Karpas-422 (cell line): ENCODE results near the gene TTLL11. TPM values are rescaled to one million over a fixed set of nuclear protein-coding genes. Genes with fewer than 3 reads are reported as not detected.

Source experiments
- DNase-seq: peaks from one replicate; pipeline ENCODE4 v3.0.0-alpha.2; 2015
- H2AFZ ChIP-seq: fragments of 200-600 bp; sonication (generic); 2 replicates; pipeline ENCODE4 v1.6.1; 2014; ENCODE audit warnings: antibody characterized with exemption, low read length, mixed read lengths
- H3K27ac ChIP-seq: fragments of 200-600 bp; sonication (generic); 2 replicates; pipeline ENCODE4 v1.5.1; 2014; ENCODE audit warnings: mild to moderate bottlenecking, low read length, moderate library complexity
- H3K27me3 ChIP-seq: fragments of 200-600 bp; sonication (generic); 2 replicates; pipeline ENCODE4 v1.6.1; 2014; ENCODE audit warnings: low read length, mixed read lengths
- H3K36me3 ChIP-seq: fragments of 200-600 bp; sonication (generic); 2 replicates; pipeline ENCODE4 v1.6.1; 2014; ENCODE audit warnings: low read length, mixed read lengths; ENCODE audit not compliant: insufficient read depth
- H3K4me1 ChIP-seq: fragments of 200-600 bp; sonication (generic); 2 replicates; pipeline ENCODE4 v1.6.1; 2014; ENCODE audit warnings: mild to moderate bottlenecking, low read length, mixed read lengths
- H3K4me2 ChIP-seq: fragments of 200-600 bp; sonication (generic); 2 replicates; pipeline ENCODE4 v1.6.1; 2014; ENCODE audit warnings: low read length, low read depth, mild to moderate bottlenecking; ENCODE audit not compliant: poor library complexity, severe bottlenecking
- H3K4me3 ChIP-seq: fragments of 200-600 bp; sonication (generic); 2 replicates; pipeline ENCODE4 v1.5.1; 2014; ENCODE audit warnings: mild to moderate bottlenecking, antibody characterized with exemption, low read length, mixed read lengths
- H3K79me2 ChIP-seq: fragments of 200-600 bp; sonication (generic); 2 replicates; pipeline ENCODE4 v1.6.1; 2014; ENCODE audit warnings: mild to moderate bottlenecking, low read length, mixed read lengths
- H3K9ac ChIP-seq: fragments of 200-600 bp; sonication (generic); 2 replicates; pipeline ENCODE4 v1.6.0; 2014; ENCODE audit warnings: low read length
- H3K9me2 ChIP-seq: fragments of 200-600 bp; sonication (generic), shearing (Covaris generic); replicated peaks from 2 replicates; pipeline ENCODE4 v1.6.0; 2014; ENCODE audit warnings: mild to moderate bottlenecking, low read length, moderate library complexity; ENCODE audit not compliant: insufficient read depth
- H3K9me3 ChIP-seq: fragments of 300-700, 200-600 bp; sonication (generic); 2 replicates; pipeline ENCODE4 v1.6.1; 2014; ENCODE audit warnings: low read length, mixed read lengths
- H4K20me1 ChIP-seq: fragments of 200-600 bp; sonication (generic); 2 replicates; pipeline ENCODE4 v1.6.1; 2014; ENCODE audit warnings: mild to moderate bottlenecking, antibody characterized with exemption, low read length, low read depth; ENCODE audit not compliant: insufficient read depth
- total RNA-seq: library from RNA; depleted of rRNA; stranded (reverse); fragments of >200 nt; shearing (Covaris generic); gene quantifications from 2 replicates; pipeline ENCODE4 v1.2.3, GENCODE V29; 2014; ENCODE audit warnings: low replicate concordance

Gene TTLL11
- total RNA-seq, 1 experiment from 2014 or later = 2.5 TPM

- Histone ChIP-seq H3K9me3 (no peaks in the 10 kb centered on the region), H3K4me1 (no peaks in the 10 kb centered on the region), H3K9me2 (no peaks in the 10 kb centered on the region), H2AFZ (no peak overlapping the region), H4K20me1 (no peaks in the 10 kb centered on the region; the same call in 1 of the 2 replicates), H3K27ac (no peak overlapping the region), H3K36me3 (no peaks in the 10 kb centered on the region), H3K4me2 (no peak overlapping the region), H3K79me2 (no peaks in the 10 kb centered on the region), H3K9ac (no peak overlapping the region), H3K27me3 (no peaks in the 10 kb centered on the region), H3K4me3 (no peak overlapping the region)
- DNase-seq = no peak
Observed at GRCh38 chr9:122133984-122134535, 41.0 kb upstream of the TTLL11 start.

- Histone ChIP-seq H3K36me3 (no peaks in the 10 kb centered on the region), H3K4me1 (no peaks in the 10 kb centered on the region), H2AFZ (no peak overlapping the region), H3K4me2 (no peak overlapping the region), H4K20me1 (no peaks in the 10 kb centered on the region; the same call in 1 of the 2 replicates), H3K79me2 (no peaks in the 10 kb centered on the region), H3K27ac (no peak overlapping the region), H3K4me3 (no peak overlapping the region), H3K9ac (no peak overlapping the region), H3K9me2 (no peaks in the 10 kb centered on the region), H3K9me3 (no peaks in the 10 kb centered on the region), H3K27me3 (no peaks in the 10 kb centered on the region)
- no peak for DNase-seq
Observed at GRCh38 chr9:122133263-122133983, 40.3 kb upstream of the TTLL11 start.

- no peak overlapping the region for H3K27ac ChIP-seq
- H3K4me2 ChIP-seq = no peak overlapping the region
- no peak overlapping the region for H3K4me3 ChIP-seq
- H3K9me3 ChIP-seq = no peaks in the 10 kb centered on the region
- H3K79me2 ChIP-seq = no peaks in the 10 kb centered on the region
- H3K4me1 ChIP-seq = no peaks in the 10 kb centered on the region
- H3K36me3 ChIP-seq = no peaks in the 10 kb centered on the region
- H2AFZ ChIP-seq = no peak overlapping the region
- H4K20me1 ChIP-seq = no peaks in the 10 kb centered on the region; the same call in 1 of the 2 replicates
- DNase-seq = no peak
- no peaks in the 10 kb centered on the region for H3K9me2 ChIP-seq
- H3K27me3 ChIP-seq = no peaks in the 10 kb centered on the region
- H3K9ac ChIP-seq = no peak overlapping the region
Observed at GRCh38 chr9:122132539-122132938, 39.4 kb upstream of the TTLL11 start.

GRCh38 chr9:122131401-122132001 is 38.4 kb upstream of the TTLL11 start:
- no peak overlapping the region for H3K27ac ChIP-seq
- no peak for DNase-seq
- no peaks in the 10 kb centered on the region for H3K9me2 ChIP-seq
- no peaks in the 10 kb centered on the region; the same call in 1 of the 2 replicates for H4K20me1 ChIP-seq
- no peak overlapping the region for H3K4me3 ChIP-seq
- no peaks in the 10 kb centered on the region for H3K4me1 ChIP-seq
- H3K9me3 ChIP-seq = no peaks in the 10 kb centered on the region
- H3K79me2 ChIP-seq = no peaks in the 10 kb centered on the region
- H3K27me3 ChIP-seq = no peaks in the 10 kb centered on the region
- no peaks in the 10 kb centered on the region for H3K36me3 ChIP-seq
- no peak overlapping the region for H3K4me2 ChIP-seq
- no peak overlapping the region for H2AFZ ChIP-seq
- no peak overlapping the region for H3K9ac ChIP-seq

- no peaks in the 10 kb centered on the region for H3K79me2 ChIP-seq
Observed at GRCh38 chr9:122130837-122131236, 37.7 kb upstream of the TTLL11 start.

GRCh38 chr9:122129969-122130368 is 36.9 kb upstream of the TTLL11 start:
- no peaks in the 10 kb centered on the region for H3K9me3 ChIP-seq
- H3K9ac ChIP-seq = no peak overlapping the region
- DNase-seq = no peak
- no peaks in the 10 kb centered on the region for H3K36me3 ChIP-seq
- no peak overlapping the region for H3K4me3 ChIP-seq
- H3K4me1 ChIP-seq = no peaks in the 10 kb centered on the region
- H3K79me2 ChIP-seq = no peaks in the 10 kb centered on the region
- H3K27me3 ChIP-seq = no peaks in the 10 kb centered on the region
- H3K27ac ChIP-seq = no peak overlapping the region
- no peak overlapping the region for H2AFZ ChIP-seq
- no peaks in the 10 kb centered on the region for H3K9me2 ChIP-seq
- H3K4me2 ChIP-seq = no peak overlapping the region
- no peaks in the 10 kb centered on the region; the same call in 1 of the 2 replicates for H4K20me1 ChIP-seq

More at GRCh38 chr9:122130837-122131236, 37.7 kb upstream of the TTLL11 start:
- Histone ChIP-seq H3K9ac (no peak overlapping the region), H3K27me3 (no peaks in the 10 kb centered on the region), H4K20me1 (no peaks in the 10 kb centered on the region; the same call in 1 of the 2 replicates), H3K9me2 (no peaks in the 10 kb centered on the region), H3K4me1 (no peaks in the 10 kb centered on the region), H3K9me3 (no peaks in the 10 kb centered on the region), H3K4me3 (no peak overlapping the region), H3K27ac (no peak overlapping the region), H3K4me2 (no peak overlapping the region), H3K36me3 (no peaks in the 10 kb centered on the region), H2AFZ (no peak overlapping the region)
- DNase-seq = no peak

- Histone ChIP-seq H3K9me3 (no peaks in the 10 kb centered on the region), H3K9me2 (no peaks in the 10 kb centered on the region), H3K36me3 (no peaks in the 10 kb centered on the region), H3K79me2 (no peaks in the 10 kb centered on the region), H3K4me2 (no peak overlapping the region), H3K9ac (no peak overlapping the region), H3K4me3 (no peak overlapping the region), H3K27me3 (no peaks in the 10 kb centered on the region), H3K4me1 (no peaks in the 10 kb centered on the region), H4K20me1 (no peaks in the 10 kb centered on the region; the same call in 1 of the 2 replicates), H3K27ac (no peak overlapping the region), H2AFZ (no peak overlapping the region)
- no peak for DNase-seq
Observed at GRCh38 chr9:122128969-122129343, 35.8 kb upstream of the TTLL11 start.
